HepG2 (cell line): ENCODE data around the gene CAPN12. TPM values are rescaled to one million over a fixed set of nuclear protein-coding genes. Genes with fewer than 3 reads are reported as not detected.
"Not testable (repeated sequence)": the region's sequence is repeated elsewhere in the genome, so short reads cannot be mapped to it uniquely, and the experiment has no call there.

Source experiments
- ATAC-seq: fragments of 200-7000 bp; cut with Tn5 transposase; 3 replicates; pipeline ENCODE4 v1.9.1; 2020; ENCODE audit warnings: mild to moderate bottlenecking, moderate library complexity
- BruUV-seq: library from RNA; stranded (reverse); fragments of 400-500 nt; replicated peaks from 2 replicates; lab custom pipeline; 2021; lab: Mats Ljungman, UMichigan
- CTCF ChIA-PET: fragments of 300-600 bp; formaldehyde crosslinking; extraction: SDS; loops from one replicate; lab custom pipeline; 2021; ENCODE audit warnings: low total read pairs, inconsistent platforms, low intra/inter-chr PET ratio; lab: Yijun Ruan, JAX
- POLR2A ChIA-PET: fragments of 350-600 bp; sonication (Branson Sonifier 250); formaldehyde crosslinking; loops from one replicate; lab custom pipeline; 2020; ENCODE audit warnings: antibody characterized with exemption, inconsistent platforms; lab: Yijun Ruan, JAX
- DNase-seq: peaks from one replicate; pipeline ENCODE4 v3.0.0-alpha.2; 2015; ENCODE audit warnings: low spot score
- FAIRE-seq: peaks from 3 replicates; lab custom pipeline; 2011; peaks lifted over from hg19 to GRCh38; lab: Jason Lieb, UNC
- H2AFZ ChIP-seq: one replicate; pipeline ENCODE4 v1.6.1; 2011; ENCODE audit warnings: low read length, inconsistent platforms
- H3K27ac ChIP-seq: fragments of 300-600 bp; 3 replicates; pipeline ENCODE4 v1.8.0; 2011; ENCODE audit warnings: mixed run types, mild to moderate bottlenecking, mixed read lengths, low read length, inconsistent platforms; ENCODE audit not compliant: insufficient read depth; ENCODE audit errors: extremely low read length
- H3K27me3 ChIP-seq, 2 experiments: fragments of 200-600 bp in 1 of 2; 2 replicates in 1 of 2; 3 replicates in 1 of 2; pipeline versions ENCODE4 v1.6.0 to v1.8.0; 2011; ENCODE audit warnings: low read length in 2 of 2, mild to moderate bottlenecking in 2 of 2, moderate library complexity in 2 of 2, inconsistent platforms in 1 of 2; ENCODE audit not compliant: insufficient read depth in 2 of 2, control insufficient read depth in 1 of 2
- H3K36me3 ChIP-seq, 2 experiments: fragments of 200-600 bp in 1 of 2; replicated peaks in 1 of 2; 2 replicates in 1 of 2; 3 replicates in 1 of 2; pipeline versions ENCODE4 v1.5.1 to v1.8.0; 2011; ENCODE audit warnings: low read length in 2 of 2, inconsistent platforms in 1 of 2; ENCODE audit not compliant: insufficient read depth in 2 of 2, control insufficient read depth in 1 of 2
- H3K4me1 ChIP-seq: 2 replicates; pipeline ENCODE4 v1.5.1; 2012; ENCODE audit warnings: low read length, inconsistent platforms; ENCODE audit not compliant: insufficient read depth
- H3K4me2 ChIP-seq: 2 replicates; pipeline ENCODE4 v1.6.0; 2011; ENCODE audit warnings: low read depth, low read length, inconsistent platforms
- H3K4me3 ChIP-seq, 3 experiments: fragments of 200-600 bp in 1 of 3; sonication (generic), shearing (Covaris generic) in 1 of 3; replicated peaks in 1 of 3; 2 replicates each; pipeline ENCODE4 v1.5.1; 2011 to 2016; ENCODE audit warnings: low read length in 3 of 3, inconsistent platforms in 2 of 3, low read depth in 2 of 3, mild to moderate bottlenecking in 2 of 3, control low read depth in 1 of 3, mixed read lengths in 1 of 3; ENCODE audit not compliant: insufficient read depth in 1 of 3
- H3K79me2 ChIP-seq: one replicate; pipeline ENCODE4 v1.6.1; 2011; ENCODE audit warnings: low read length, inconsistent platforms; ENCODE audit not compliant: insufficient read depth
- H3K9ac ChIP-seq: 2 replicates; pipeline ENCODE4 v1.6.0; 2011; ENCODE audit warnings: mild to moderate bottlenecking, low read depth, low read length, inconsistent platforms; ENCODE audit not compliant: insufficient read depth
- H3K9me3 ChIP-seq: 2 replicates; pipeline ENCODE4 v1.5.1; 2012; ENCODE audit warnings: mild to moderate bottlenecking, low read length
- H4K20me1 ChIP-seq: 2 replicates; pipeline ENCODE4 v1.6.0; 2011; ENCODE audit warnings: inconsistent platforms, mild to moderate bottlenecking, low read length, moderate library complexity; ENCODE audit not compliant: insufficient read depth
- EP300 ChIP-seq, 3 experiments: sonication (generic) in 1 of 3; formaldehyde crosslinking in 1 of 3; IDR thresholded peaks; 2 replicates each; pipeline versions ENCODE4 v1.5.1 to v1.6.1; 2011 to 2020; ENCODE audit warnings: low read depth in 2 of 3, low read length in 2 of 3, borderline replicate concordance in 1 of 3, improper control_type of control experiment in 1 of 3, mild to moderate bottlenecking in 1 of 3, missing genetic modification reagents in 1 of 3, moderate library complexity in 1 of 3
- FOXA1 ChIP-seq, 2 experiments: fragments of 450-650 bp in 1 of 2; sonication (generic) in 1 of 2; formaldehyde crosslinking in 1 of 2; IDR thresholded peaks; 2 replicates each; pipeline versions ENCODE4 v1.4.0 to v1.6.1; 2016 to 2020; ENCODE audit warnings: missing genetic modification reagents in 1 of 2
- FOXA3 ChIP-seq: IDR thresholded peaks from 2 replicates; pipeline ENCODE4 v1.6.1; 2016; ENCODE audit warnings: missing genetic modification reagents, missing compliant biosample characterization
- FOXK1 ChIP-seq: sonication (generic); formaldehyde crosslinking; IDR thresholded peaks from 2 replicates; pipeline ENCODE4 v1.4.0; 2020; ENCODE audit warnings: low read depth, missing genetic modification reagents, borderline replicate concordance
- PCBP2 ChIP-seq: fragments of 200-400 bp; formaldehyde crosslinking; optimal IDR thresholded peaks from 2 replicates; pipeline ENCODE3; 2018; ENCODE audit warnings: low read length, low read depth; ENCODE audit not compliant: poor library complexity, severe bottlenecking
- RORA ChIP-seq: sonication (generic); formaldehyde crosslinking; IDR thresholded peaks from 2 replicates; pipeline ENCODE4 v1.5.0; 2020; ENCODE audit warnings: mild to moderate bottlenecking, missing genetic modification reagents, moderate library complexity
- SAP130 ChIP-seq: IDR thresholded peaks from 2 replicates; pipeline ENCODE4 v1.6.1; 2016; ENCODE audit warnings: low read depth
- SOX13 ChIP-seq, 3 experiments: fragments of 450-650 bp in 1 of 3; sonication (generic) in 1 of 3; formaldehyde crosslinking in 1 of 3; IDR thresholded peaks in 2 of 3; conservative IDR thresholded peaks in 1 of 3; 2 replicates each; pipeline versions ENCODE4 v1.5.0 to v1.6.1; 2016 to 2020; ENCODE audit warnings: antibody characterized with exemption in 1 of 3, mild to moderate bottlenecking in 1 of 3, missing compliant biosample characterization in 1 of 3, missing genetic modification reagents in 1 of 3, moderate library complexity in 1 of 3
- YEATS2 ChIP-seq: sonication (generic); formaldehyde crosslinking; IDR thresholded peaks from 2 replicates; pipeline ENCODE4 v1.4.0; 2020; ENCODE audit warnings: missing genetic modification reagents, borderline replicate concordance
- ZNF10 ChIP-seq: sonication (generic); formaldehyde crosslinking; IDR thresholded peaks from 2 replicates; pipeline ENCODE4 v1.4.0; 2020; ENCODE audit warnings: mild to moderate bottlenecking, low read depth, missing genetic modification reagents, borderline replicate concordance
- ZNF326 ChIP-seq: sonication (generic); formaldehyde crosslinking; IDR thresholded peaks from 2 replicates; pipeline ENCODE4 v1.4.0; 2020; ENCODE audit warnings: missing genetic modification reagents, borderline replicate concordance
- ZNF839 ChIP-seq: sonication (generic); formaldehyde crosslinking; IDR thresholded peaks from 2 replicates; pipeline ENCODE4 v1.4.0; 2020; ENCODE audit warnings: missing genetic modification reagents, mild to moderate bottlenecking, borderline replicate concordance
- WGBS: methylation state at CpG from one replicate; pipeline ENCODE4 v1.1.6; 2017; ENCODE audit warnings: low lambda C conversion rate; 5-methylcytosine and 5-hydroxymethylcytosine counted together
- in situ Hi-C: cut with HindIII; loops from 2 replicates; pipeline ENCODE4 v1.10.0; 2017; ENCODE audit warnings: low pct_unique_long_range_greater_than_20kb; ENCODE audit not compliant: extremely low pct_ligation_motif_present
- intact Hi-C: fragments of 100-400 bp; cut with micrococcal nuclease; formaldehyde crosslinking; loops from one replicate; pipeline ENCODE4 v1.10.0; 2022; ENCODE audit not compliant: unreplicated experiment
- polyA plus RNA-seq, 8 experiments: library from polyadenylated mRNA; depleted of rRNA in 3 of 8; stranded (reverse) in 7 of 8; unstranded in 1 of 8; fragments of >200 nt; fragmentation: Illumina TruSeq in 4 of 8; extraction: Trizol in 4 of 8; gene quantifications; 2 replicates each; pipeline versions ENCODE4 v1.2.1 to v1.2.3, GENCODE V29; 2011 to 2016; ENCODE audit warnings: low read depth in 4 of 8, missing spikeins in 1 of 8, mixed read lengths in 1 of 8; ENCODE audit not compliant: insufficient read depth in 1 of 8
- total RNA-seq, 5 experiments: library from RNA; depleted of rRNA; stranded (reverse); fragments of >200 nt; fragmentation: Illumina TruSeq; extraction: Trizol; gene quantifications; 2 replicates each; pipeline ENCODE4 v1.2.3, GENCODE V29; 2016; ENCODE audit warnings: low read depth in 1 of 5
- TF ChIP-seq, protein P1 (sequence below): sonication (generic); formaldehyde crosslinking; IDR thresholded peaks from 2 replicates; pipeline ENCODE4 v1.4.0; 2020; ENCODE audit warnings: missing genetic modification reagents
- TF ChIP-seq, protein P2 (sequence below): sonication (generic); formaldehyde crosslinking; IDR thresholded peaks from 2 replicates; pipeline ENCODE4 v1.8.1; 2023; ENCODE audit warnings: mild to moderate bottlenecking, missing genetic modification reagents
- TF ChIP-seq, protein P3 (sequence below): IDR thresholded peaks from 2 replicates; pipeline ENCODE4 v1.4.0; 2020; ENCODE audit warnings: mild to moderate bottlenecking, missing genetic modification reagents

The CAPN12 gene
- total and polyA plus RNA-seq, 2 of the 13 experiments (the other 11 are each of a cell fraction or from before 2014, with no cell fraction given): 1.6 to 13.6 TPM

DNA sequence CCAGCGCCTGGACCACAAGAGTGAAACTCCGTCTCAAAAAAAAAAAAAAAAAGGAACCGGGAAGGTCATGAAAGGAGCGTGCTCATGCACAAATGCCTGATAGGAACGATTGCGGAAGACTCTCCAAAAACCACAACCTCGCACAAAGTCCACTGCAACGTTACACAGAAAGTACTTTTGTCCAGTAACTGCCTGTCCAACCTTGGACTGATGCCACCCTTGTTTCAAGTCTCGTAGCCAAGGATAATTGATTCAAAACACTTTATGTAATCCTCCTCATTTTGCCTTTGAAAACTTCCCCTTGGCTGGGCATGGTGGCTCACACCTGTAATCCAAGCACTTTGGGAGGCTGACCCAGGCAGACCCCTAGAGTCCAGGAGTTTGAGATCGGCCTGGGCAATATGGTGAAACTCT, 15.3 kb upstream of the CAPN12 start (continued):
- TF ChIP-seq ZNF326 (no peak), RORA (CRISPR knock-in tag) (no peak), ZNF839 (CRISPR knock-in tag) (no peak), ZNF10 (CRISPR knock-in tag) (no peak), EP300 (IDR thresholded peaks at IDR 0.05; ENCODE audit: low read depth in 2 of 2, low read length in 2 of 2) (peak; percentile 90 to 94), EP300 (CRISPR knock-in tag; IDR thresholded peaks at IDR 0.05; ENCODE audit: borderline replicate concordance) (peak; percentile 93), PCBP2 (no peak), YEATS2 (CRISPR knock-in tag) (peak; percentile 30; the same call in 1 of the 2 replicates)
- TF ChIP-seq, protein P1, sequence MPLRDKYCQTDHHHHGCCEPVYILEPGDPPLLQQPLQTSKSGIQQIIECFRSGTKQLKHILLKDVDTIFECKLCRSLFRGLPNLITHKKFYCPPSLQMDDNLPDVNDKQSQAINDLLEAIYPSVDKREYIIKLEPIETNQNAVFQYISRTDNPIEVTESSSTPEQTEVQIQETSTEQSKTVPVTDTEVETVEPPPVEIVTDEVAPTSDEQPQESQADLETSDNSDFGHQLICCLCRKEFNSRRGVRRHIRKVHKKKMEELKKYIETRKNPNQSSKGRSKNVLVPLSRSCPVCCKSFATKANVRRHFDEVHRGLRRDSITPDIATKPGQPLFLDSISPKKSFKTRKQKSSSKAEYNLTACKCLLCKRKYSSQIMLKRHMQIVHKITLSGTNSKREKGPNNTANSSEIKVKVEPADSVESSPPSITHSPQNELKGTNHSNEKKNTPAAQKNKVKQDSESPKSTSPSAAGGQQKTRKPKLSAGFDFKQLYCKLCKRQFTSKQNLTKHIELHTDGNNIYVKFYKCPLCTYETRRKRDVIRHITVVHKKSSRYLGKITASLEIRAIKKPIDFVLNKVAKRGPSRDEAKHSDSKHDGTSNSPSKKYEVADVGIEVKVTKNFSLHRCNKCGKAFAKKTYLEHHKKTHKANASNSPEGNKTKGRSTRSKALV (CRISPR knock-in tag): no peak
- TF ChIP-seq, protein P2, sequence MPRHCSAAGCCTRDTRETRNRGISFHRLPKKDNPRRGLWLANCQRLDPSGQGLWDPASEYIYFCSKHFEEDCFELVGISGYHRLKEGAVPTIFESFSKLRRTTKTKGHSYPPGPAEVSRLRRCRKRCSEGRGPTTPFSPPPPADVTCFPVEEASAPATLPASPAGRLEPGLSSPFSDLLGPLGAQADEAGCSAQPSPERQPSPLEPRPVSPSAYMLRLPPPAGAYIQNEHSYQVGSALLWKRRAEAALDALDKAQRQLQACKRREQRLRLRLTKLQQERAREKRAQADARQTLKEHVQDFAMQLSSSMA: no peak

DNA sequence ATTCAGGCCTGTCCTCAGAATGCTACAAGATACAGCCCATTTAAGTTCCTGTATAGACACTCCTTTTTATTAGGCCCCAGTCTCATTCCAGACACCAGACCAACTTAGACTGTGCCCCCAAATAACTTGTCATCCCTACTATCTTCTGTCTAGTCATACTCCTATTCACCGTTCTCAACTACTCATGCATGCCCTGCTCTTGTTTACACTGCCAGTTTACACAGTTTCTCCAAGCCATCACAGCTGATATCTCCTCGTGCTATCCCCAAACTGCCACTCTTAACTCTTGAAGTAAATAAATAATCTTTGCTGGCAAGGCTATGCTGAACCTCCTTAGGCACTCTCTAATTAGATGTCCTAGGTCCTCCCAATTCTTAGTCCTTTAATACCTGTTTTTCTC, 9.9 kb upstream of the CAPN12 start:
- TSS peak; percentile 45 for BruUV-seq
- H3K4me2 ChIP-seq; H3K9ac ChIP-seq; H4K20me1 ChIP-seq; in situ Hi-C loops; FAIRE-seq; H2AFZ ChIP-seq; POLR2A ChIA-PET; H3K36me3 ChIP-seq; intact Hi-C loops; ATAC-seq; H3K27ac ChIP-seq; H3K79me2 ChIP-seq; H3K9me3 ChIP-seq; CTCF ChIA-PET; H3K27me3 ChIP-seq; DNase-seq; H3K4me3 ChIP-seq; TF ChIP-seq FOXA1, SOX13 (IDR thresholded peaks at IDR 0.05): not testable (repeated sequence)
- H3K4me1 ChIP-seq: peaks cover 37% of the 10 kb centered on the region
- WGBS: 18% methylated on average over 1 of the region's 2 CpGs
- TF ChIP-seq FOXA1 (CRISPR knock-in tag; IDR thresholded peaks at IDR 0.05) (0 out of 2 replicates have a peak, but pooled peaks have one; percentile 55), FOXK1 (CRISPR knock-in tag) (peak; percentile 23; the same call in 1 of the 2 replicates), SAP130 (peak; percentile 41), FOXA3 (peak; percentile 85), SOX13 (CRISPR knock-in tag; conservative IDR thresholded peaks at IDR 0.05 in 1 of 2, IDR thresholded peaks at IDR 0.05 in 1 of 2) (0 out of 4 replicates have a peak, but pooled peaks of 1 of the 2 experiments have one; percentile 8)
- TF ChIP-seq, protein P3, sequence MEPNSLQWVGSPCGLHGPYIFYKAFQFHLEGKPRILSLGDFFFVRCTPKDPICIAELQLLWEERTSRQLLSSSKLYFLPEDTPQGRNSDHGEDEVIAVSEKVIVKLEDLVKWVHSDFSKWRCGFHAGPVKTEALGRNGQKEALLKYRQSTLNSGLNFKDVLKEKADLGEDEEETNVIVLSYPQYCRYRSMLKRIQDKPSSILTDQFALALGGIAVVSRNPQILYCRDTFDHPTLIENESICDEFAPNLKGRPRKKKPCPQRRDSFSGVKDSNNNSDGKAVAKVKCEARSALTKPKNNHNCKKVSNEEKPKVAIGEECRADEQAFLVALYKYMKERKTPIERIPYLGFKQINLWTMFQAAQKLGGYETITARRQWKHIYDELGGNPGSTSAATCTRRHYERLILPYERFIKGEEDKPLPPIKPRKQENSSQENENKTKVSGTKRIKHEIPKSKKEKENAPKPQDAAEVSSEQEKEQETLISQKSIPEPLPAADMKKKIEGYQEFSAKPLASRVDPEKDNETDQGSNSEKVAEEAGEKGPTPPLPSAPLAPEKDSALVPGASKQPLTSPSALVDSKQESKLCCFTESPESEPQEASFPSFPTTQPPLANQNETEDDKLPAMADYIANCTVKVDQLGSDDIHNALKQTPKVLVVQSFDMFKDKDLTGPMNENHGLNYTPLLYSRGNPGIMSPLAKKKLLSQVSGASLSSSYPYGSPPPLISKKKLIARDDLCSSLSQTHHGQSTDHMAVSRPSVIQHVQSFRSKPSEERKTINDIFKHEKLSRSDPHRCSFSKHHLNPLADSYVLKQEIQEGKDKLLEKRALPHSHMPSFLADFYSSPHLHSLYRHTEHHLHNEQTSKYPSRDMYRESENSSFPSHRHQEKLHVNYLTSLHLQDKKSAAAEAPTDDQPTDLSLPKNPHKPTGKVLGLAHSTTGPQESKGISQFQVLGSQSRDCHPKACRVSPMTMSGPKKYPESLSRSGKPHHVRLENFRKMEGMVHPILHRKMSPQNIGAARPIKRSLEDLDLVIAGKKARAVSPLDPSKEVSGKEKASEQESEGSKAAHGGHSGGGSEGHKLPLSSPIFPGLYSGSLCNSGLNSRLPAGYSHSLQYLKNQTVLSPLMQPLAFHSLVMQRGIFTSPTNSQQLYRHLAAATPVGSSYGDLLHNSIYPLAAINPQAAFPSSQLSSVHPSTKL (CRISPR knock-in tag): peak; percentile 28; the same call in 1 of the 2 replicates
